GM18499 (cell line): ENCODE results near the gene SOHLH2.

Experiments
- ATAC-seq: cut with Tn5 transposase; IDR thresholded peaks from one replicate; pipeline ENCODE4 v1.9.1; 2021; ENCODE audit warnings: moderate number of reproducible peaks; ENCODE audit not compliant: insufficient read depth, unreplicated experiment

Gene SOHLH2, protein sequence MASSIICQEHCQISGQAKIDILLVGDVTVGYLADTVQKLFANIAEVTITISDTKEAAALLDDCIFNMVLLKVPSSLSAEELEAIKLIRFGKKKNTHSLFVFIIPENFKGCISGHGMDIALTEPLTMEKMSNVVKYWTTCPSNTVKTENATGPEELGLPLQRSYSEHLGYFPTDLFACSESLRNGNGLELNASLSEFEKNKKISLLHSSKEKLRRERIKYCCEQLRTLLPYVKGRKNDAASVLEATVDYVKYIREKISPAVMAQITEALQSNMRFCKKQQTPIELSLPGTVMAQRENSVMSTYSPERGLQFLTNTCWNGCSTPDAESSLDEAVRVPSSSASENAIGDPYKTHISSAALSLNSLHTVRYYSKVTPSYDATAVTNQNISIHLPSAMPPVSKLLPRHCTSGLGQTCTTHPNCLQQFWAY

DNA sequence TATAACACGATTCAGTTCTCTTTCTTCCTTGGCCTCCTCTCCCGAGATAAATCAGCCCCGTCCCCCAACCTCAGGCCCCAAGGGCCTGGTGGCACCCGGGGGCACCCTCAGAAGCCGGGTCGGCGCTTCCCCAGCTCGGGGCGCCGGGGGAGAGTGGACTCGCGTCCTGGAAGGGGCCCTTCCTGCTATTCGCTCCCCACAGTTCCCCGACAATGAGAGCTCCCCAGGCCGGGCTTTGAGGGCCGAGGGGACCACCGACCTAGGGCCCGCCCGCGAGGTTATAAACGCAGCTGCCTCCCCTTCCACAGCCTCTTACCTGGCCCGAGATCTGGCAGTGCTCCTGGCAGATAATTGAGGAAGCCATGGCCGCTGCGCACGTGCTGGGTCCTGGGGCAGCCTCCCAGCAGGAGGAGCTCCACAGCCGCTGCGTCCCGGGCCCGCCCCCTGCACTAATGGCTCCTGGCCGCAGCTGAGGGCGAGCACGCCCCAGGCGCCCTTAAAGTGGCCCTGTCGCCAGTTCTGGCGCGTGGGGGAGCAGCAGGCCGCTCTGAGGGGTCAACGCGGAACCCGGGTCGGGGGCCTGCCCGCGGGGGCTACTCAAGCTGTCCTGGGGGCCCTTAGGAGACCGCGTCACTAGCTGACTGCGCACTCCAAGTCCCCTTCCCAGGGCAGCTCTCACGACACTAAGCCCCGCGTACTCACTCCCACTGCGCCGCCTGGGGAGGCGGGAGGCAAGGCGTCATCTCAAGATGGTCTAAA is at the start of gene SOHLH2:
SOHLH2 (minus strand) TSS at position 394 of the 759 bp plus-strand sequence; CDS start at position 364, 30 bp downstream.
- ATAC-seq = no peak

DNA sequence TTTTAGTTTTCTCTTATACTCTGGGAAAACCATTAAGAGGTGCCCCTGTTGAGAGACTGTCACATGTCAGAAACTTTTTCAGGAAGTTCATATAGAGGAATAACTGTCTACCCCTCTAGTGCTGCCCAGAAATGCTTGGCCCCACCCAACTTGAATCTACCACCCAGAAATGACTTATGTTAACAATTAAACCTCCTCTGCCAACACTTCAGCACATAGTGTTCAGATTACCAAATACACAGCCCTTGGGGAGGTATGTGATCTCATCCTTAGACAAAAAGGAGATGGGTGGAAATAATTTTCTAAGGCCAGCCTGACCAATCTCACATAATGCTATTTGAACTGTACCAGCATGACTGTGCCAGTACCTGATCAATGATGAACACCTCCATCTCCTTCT is 47.6 kb upstream of the SOHLH2 start:
- no peak for ATAC-seq

DNA sequence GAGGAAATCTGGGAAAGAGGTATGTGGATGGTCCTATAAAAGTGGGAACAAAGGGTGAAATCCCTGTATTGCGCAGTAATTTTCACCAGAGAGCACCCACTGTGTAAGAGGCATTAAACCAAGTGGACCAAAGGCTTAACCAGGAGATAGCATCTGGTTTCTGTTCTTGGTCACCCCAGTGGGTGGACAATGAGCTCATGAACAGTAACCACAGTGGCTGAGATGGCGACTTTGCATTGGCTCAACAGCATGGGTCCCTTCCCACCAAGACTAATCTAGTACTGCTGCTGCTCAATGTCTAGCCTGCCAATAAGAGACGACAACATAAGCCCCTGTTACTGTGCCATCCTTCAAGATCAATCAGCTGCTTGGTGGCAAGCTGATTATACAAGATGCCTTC is 46.7 kb upstream of the SOHLH2 start:
- ATAC-seq = no peak

DNA sequence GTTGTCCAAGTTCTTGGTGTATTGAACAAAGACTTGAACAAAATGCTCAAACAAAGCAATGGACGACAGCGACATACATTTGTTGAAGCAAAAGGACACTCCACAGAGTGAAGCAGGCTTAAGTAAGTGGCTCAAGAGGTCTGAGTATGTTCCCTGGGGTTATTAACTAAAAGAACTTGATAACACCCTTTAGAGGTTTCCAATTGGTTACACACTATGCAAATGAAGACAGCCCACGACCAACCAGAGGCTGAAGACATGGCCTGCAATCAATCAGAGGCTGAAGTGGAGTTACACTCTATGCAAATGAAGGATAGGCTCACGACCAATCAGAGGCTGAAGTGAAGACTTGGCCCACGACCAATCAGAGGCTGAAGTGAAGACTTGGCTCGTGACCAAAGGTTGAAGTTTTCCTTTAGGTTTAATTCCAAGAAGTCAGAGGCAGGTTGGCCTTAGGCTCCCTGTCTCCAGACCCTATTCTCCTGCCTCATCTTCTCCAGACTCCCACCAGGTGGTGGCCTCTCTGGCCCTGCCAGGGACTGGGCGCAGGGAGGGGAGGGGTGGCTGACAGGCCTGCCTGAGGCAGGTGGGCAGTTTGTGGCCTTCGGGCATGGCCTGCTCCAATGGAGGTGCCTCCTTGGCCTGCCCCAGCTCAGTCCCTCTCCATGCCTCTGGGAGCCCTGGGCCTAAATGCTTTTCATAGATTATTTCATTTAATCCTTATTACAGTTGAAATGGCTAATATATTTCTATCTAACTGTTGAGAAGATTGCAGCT is 45.2 kb upstream of the SOHLH2 start:
- ATAC-seq = no peak

DNA sequence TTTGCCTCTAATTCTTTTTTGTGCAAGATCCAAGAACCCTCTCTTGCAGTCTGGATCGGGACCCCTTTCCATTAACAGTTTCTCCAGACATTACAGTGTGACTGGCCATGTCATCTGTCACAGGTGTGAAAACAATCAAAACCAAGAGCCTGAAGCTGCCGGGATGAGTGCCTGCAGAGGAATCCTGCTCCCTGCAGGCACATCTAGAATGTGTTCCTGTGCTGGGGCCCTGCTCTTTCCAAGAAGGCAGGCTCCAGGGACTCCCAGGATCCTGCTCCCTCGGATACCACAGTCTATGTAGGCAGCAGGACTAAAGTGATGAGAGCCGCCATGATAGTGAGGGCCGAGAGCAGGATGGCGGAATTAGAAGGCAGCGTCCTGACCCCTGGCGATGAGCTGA is 44.5 kb upstream of the SOHLH2 start:
- ATAC-seq = no peak

DNA sequence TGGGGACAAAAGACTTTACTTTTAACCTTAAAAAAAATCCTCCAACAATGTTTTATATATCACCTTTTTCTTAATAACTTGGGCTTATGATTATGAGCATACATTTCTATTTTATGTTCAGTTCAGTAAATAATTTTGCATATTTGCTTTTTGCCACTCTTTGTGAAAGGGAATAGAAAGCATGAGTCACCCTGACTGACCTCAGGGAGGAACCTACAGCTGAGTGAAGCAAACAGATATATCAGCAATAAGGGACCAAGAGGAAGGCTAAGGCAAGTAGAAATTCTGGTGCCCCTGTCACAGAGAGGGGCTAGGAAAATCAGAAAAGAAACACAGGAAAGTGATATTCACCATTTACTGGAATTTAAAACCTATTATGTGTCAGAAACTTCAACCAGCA is 37.2 kb upstream of the SOHLH2 start:
- ATAC-seq = no peak

DNA sequence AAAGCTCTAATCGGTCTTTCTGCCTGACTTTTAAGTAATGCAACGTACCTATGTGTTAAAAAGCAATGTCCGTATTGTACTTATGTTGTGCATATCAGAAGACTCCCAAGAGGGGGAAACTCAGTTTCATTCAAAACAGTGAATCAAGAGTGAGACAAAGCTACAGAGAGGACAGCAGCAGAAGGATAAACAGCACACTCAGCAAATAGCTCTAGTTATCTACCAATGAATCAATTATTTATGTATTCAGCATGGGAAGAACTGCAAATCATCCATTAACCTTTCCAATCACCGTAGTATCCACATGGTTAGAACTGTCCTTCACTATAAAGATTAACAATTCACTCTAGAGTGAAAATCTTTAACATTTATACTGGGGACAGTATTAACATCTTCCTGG is 36.7 kb upstream of the SOHLH2 start:
- no peak for ATAC-seq

DNA sequence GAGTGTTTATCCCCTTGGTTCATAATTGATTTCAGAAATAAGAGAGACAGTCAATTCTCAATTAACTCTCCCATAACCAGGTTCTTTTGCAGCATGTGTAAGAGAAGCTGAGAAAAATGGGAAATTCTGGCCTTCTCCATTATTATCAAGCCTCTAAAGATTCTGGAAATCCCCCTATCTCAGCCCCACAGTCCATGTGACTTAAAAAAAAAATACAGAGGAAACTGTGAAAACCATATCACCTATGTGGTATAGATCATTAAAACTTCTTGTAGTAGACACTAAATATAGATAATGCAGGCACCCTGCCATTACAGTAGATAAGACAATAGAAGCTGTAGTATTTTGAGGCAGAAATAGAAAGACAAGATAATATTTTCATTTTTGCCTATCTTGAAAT is 34.3 kb upstream of the SOHLH2 start:
- ATAC-seq = no peak

DNA sequence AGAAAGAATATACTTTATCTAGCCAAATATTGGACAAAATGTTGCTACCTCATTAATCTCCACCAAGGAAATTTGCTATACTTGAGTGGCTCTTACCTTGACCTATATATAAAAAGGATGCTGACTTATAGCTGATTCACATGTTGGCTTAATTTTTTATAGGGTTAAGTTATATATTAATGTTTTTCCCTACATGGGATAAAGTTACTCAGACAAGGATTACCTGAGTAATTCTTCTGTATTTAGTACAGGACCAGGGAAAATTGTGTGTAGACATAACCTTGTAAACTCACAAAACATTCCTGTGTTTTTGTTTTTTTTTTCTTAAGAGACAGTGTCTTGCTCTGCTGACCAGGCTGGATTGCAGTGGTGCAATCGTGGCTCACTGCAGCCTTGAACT is 30.6 kb upstream of the SOHLH2 start:
- no peak for ATAC-seq

DNA sequence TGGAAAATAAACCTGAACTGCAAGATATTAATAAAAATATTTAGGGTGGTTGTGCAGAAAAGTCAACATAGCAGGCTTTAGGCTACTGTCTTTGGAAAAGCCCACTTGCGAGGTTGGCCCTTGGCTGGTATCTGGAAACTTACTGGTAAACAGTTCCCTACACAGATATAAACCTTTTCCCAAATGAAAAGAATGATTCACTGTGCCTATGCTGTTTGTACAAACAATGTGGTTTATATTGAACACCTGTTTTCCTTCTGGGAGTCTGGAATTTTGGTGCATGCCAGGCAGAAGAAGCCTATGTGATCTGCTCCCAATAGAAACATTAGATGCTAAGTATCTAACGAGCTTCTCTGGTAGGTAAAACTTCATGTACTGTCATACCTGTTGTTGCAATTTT is 29.7 kb upstream of the SOHLH2 start:
- ATAC-seq = no peak

DNA sequence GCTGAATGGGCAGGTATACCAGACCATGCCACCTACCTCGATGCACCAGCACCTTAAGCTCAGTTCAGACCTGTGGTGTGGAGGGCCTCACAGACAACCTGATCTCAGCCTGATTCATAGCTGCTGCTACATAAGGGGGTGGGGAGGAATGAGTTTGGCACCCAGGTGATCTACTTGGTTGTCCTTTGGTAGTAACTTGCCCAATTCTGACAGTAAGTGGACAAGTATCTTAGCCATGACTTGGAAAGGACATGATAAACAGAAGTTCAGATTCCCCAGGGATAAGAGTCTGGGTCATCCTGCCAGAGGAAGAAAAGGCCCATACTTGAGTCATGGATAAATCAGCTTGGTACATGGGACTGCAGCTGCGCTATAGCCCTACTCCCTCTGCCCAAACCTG is 28.4 kb upstream of the SOHLH2 start:
- no peak for ATAC-seq

DNA sequence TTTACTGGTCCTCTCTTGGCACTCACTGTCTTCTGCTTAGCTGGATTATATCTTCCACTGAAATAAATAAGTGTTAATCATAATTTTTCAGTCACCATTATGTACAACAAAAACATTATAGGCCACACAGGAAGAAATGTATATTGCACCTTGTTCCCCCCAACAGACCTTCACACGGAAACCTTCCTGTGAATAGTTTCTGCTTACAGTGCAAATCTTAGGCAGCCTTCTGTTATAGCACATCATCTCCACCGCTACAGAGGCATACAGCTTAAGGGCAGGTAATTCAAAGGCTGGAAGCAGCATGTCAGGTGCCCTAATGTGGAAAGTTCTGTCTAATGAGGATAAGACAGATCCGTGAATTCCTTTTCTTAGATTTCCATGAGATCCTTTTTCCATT is 16.9 kb upstream of the SOHLH2 start:
- ATAC-seq = no peak

DNA sequence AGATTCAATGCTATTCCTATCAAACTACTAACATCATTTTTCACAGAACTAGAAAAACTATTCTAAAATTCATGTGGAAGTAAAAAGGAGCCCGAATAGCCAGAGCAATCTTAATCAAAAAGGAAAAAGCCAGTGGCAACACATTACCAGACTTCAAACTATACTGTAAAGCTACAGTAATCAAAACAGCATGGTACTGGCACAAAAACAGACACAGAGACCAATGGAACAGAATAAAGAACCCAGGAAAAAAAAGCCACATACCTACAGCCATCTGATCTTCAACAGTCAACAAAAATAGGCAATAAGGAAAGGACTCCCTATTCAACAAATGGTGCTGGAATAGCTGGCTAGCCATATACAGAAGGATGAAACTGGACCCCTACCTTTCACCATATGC is 10.4 kb upstream of the SOHLH2 start:
- ATAC-seq = no peak

DNA sequence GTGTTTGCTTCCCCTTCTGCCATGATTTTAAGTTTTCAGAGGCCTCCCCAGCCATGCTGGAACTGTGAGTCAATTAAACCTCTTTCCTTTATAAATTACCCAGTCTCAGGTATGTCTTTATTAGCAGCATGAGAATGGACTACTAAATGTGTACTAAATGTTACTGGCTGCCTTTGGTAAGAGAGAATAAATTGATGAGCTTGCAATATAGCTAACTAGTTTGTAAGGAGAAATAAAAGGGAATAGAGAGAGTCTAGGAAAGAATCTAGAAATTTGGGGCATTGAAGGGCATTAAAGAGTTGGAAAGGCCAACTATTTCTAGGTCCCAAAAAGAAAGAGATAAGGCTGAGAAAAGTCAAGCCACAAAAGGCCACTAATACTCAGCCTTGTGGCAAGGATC is 5.5 kb upstream of the SOHLH2 start:
- no peak for ATAC-seq

DNA sequence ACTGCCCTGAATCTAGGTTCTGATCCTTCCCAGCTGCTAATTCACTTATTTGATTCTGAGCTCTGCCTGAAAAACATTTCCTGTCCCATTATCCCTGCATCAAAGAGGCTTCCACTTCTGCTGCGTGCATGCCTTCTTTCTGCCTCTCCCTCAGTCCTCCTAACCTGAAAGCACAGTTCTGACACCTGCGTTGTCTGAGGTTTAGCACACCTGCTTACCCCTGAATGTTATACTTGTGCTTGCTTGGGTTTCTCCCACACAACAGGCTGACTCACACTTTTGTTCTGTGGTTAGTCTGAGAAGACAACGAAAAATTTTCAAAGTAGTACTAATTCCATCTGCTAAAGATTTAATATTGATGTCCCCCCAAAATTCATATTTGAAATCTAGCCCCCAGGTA is 3.1 kb upstream of the SOHLH2 start:
- no peak for ATAC-seq

DNA sequence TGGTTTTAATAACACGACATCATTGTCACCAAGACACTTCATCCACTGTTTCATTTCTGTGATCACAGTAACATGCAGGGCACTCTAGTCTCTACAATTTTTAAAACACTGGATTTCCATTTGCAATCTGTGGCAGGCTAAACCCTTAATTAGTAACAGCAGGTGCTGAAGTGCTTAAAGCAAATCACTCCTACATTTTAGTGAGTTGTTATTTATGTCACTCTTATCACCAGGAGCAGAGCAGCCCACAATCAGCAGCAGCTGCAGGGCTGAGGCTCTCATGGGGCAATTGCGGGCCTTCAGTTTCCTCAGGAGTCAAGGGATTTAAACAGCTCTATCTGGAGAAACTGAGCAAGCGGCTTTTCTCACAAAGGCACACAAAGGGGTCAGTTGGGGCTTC is 1.6 kb downstream of the SOHLH2 start:
- no peak for ATAC-seq

DNA sequence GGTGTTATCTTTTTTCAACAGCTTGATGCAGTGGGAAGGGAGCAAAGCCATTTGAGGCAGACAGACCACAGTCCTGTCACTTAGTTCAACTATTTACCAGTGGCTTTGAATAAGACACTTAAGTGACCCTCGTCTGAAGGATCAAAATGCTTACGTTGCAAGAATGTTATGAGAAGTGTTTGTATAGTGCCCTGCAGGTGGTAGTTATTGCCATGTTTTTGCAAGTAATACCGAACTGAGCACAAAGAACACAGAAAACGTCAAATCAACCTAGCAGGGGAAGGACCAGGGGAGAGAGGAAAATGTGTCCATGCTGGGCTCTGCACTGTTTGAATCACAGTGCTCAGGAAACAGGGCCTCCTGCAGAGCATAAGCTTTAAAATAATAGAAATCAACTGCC is 2.8 kb downstream of the SOHLH2 start:
- ATAC-seq = no peak

DNA sequence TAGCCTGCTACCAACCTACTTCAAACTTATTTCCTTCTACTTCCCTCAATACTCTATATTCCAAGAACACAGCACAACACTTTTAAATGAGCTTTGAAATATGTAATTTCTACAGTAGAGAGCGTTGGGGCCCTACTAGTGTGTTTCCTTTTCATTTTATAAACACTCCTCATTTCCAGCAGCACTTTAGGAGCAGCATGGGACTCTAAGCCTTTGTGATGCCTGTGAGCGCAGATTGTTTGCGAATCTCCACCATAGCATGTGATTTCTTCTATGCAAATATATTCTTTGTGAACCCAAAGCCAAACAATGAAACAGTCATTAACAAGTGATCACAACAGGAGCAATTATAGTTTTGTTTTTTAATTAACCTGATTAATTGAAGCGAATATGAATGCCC is 3.6 kb downstream of the SOHLH2 start:
- ATAC-seq = no peak

DNA sequence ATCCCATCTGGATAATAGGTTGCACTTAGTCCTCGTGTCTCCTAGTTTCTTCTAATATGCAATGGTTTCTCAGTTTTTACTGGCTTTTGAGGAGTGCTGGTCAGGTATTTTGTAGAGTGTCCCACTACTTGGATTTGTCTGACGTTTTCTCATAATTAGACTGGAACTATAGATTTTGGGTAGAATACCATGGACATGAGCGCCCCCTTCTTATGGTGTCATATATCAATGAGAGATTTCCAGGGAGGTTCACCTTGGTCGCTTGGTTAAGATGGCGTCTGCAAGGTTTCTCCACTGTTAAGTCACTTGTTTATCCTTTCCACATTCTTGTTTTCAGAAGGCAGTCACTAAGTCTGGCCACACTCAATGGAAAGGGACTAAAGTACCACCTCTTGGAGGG is 6.7 kb downstream of the SOHLH2 start:
- no peak for ATAC-seq

DNA sequence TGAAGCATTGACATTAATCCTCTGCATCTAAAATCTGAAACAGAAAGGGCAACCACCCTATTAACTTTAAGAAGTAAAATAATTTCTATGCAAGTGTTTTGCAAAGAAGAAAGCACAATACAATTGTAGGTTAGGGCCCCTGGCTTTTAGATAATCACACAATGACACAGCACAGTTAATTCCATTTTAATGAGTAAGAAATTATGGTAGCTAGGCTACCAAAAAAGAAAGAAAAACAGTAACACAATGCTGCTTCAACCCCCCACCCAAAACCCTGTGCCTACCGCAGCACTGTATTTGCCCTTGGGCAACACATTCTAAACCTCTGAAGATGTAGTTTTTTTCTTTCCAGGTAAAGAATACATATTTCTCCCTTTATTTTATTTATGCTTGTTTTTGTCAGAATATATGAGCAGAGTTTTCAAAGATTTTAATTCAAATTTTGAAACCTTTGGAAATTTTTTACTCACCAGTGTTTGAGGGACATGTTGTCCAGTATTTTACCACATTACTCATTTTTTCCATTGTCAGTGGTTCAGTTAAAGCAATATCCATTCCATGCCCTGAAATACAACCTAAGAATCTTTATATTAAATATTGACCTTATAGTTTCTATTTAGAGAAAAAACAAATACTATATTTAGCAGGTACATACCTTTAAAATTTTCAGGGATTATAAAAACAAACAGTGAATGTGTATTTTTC is 21.1 kb downstream of the SOHLH2 start:
- no peak for ATAC-seq
